ENCODE results near the gene TMED1. TPM values are rescaled to one million over a fixed set of nuclear protein-coding genes. Genes with fewer than 3 reads are reported as not detected.
"Not testable (repeated sequence)": the region's sequence is repeated elsewhere in the genome, so short reads cannot be mapped to it uniquely, and the experiment has no call there.

TMED1 gene
- total RNA-seq, 1 donor, result 43.1 TPM

DNA sequence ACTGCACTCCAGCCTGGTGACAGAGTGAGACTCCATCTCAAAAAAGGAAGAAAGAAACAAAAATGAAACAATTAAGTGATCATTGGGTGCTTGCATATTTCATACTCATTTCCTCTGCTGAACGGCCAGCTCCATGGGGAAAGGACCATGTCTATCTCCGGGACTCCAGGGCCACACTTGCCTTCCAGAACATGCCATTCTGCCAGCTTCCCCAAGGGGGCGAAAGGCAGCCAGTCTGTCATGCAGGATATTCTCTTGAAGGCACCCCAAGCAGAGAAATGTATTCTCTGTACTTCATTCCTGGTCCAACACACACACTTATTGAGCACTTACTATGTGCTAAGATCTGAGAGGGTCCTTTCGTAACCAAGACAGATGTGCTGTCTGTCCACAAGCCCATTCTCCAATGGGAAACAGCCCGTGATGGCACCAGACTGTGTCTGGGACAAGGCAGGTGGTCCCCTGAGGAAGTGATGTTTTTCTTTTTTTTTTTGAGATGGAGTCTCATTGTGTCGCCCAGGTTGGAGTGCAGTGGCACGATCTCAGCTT, 25.2 kb upstream of the TMED1 start:
- Histone ChIP-seq H4K20me1 (ENCODE audit: insufficient read depth, low read length) (no peaks in the 10 kb centered on the region), H3K4me1 (ENCODE audit: insufficient read depth, low read length) (peaks cover 18% of the 10 kb centered on the region), H2AFZ (ENCODE audit: low read length) (no peak overlapping the region), H3K27me3 (ENCODE audit: insufficient read depth, low read length) (no peaks in the 10 kb centered on the region), H3K9me3 (ENCODE audit: low read depth, low read length) (no peaks in the 10 kb centered on the region), H3K4me2 (ENCODE audit: insufficient read depth, low read length) (no peak overlapping the region), H3K36me3 (ENCODE audit: insufficient read depth, low read length) (no peaks in the 10 kb centered on the region), H3K79me2 (ENCODE audit: insufficient read depth, low read length) (no peaks in the 10 kb centered on the region), H3K27ac (ENCODE audit: low read depth, low read length) (no peak overlapping the region), H3K4me3 (ENCODE audit: insufficient read depth, low read length) (no peak overlapping the region)
- peak; percentile 72 for DNase-seq (ENCODE audit: insufficient read length, low spot score, missing footprints)
- TF ChIP-seq, protein P1, sequence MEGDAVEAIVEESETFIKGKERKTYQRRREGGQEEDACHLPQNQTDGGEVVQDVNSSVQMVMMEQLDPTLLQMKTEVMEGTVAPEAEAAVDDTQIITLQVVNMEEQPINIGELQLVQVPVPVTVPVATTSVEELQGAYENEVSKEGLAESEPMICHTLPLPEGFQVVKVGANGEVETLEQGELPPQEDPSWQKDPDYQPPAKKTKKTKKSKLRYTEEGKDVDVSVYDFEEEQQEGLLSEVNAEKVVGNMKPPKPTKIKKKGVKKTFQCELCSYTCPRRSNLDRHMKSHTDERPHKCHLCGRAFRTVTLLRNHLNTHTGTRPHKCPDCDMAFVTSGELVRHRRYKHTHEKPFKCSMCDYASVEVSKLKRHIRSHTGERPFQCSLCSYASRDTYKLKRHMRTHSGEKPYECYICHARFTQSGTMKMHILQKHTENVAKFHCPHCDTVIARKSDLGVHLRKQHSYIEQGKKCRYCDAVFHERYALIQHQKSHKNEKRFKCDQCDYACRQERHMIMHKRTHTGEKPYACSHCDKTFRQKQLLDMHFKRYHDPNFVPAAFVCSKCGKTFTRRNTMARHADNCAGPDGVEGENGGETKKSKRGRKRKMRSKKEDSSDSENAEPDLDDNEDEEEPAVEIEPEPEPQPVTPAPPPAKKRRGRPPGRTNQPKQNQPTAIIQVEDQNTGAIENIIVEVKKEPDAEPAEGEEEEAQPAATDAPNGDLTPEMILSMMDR (IDR thresholded peaks at IDR 0.05; ENCODE audit: extremely low read depth, low read depth, low read length), result peak; percentile 54

DNA sequence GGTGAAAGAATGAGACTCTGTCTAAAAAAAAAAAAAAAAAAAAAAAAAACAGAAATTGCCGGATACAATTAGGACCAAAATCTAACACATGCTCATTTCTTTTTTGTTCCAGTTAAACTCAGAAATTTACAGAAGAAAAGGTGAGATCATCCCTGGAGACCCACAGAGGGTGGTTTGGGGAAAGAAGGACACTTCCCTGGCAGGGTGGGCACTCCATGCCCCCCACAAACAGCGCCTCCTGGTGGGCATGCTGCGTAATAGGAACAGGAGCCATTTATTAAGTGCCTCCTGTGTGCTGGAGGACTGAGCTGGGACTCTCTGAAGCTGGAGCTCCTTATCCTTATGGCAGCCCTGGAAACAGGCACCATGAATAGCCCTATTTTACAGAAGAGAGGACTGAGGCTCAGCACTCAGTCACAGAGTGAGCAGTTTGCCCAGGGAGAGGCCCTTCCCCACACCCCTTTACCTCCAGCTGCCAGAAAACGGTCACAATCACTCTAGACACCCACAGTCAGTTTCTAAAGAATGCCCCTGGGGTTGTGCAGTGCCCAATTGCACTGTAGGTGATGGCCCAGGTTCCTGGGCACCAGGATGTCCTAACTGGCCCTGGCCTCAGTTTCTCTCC, 22.3 kb upstream of the TMED1 start:
- Histone ChIP-seq H3K9me3 (ENCODE audit: low read depth, low read length) (no peaks in the 10 kb centered on the region), H2AFZ (ENCODE audit: low read length) (peak overlapping the region; percentile 35), H3K36me3 (ENCODE audit: insufficient read depth, low read length) (no peaks in the 10 kb centered on the region), H4K20me1 (ENCODE audit: insufficient read depth, low read length) (no peaks in the 10 kb centered on the region), H3K79me2 (ENCODE audit: insufficient read depth, low read length) (no peaks in the 10 kb centered on the region), H3K4me2 (ENCODE audit: insufficient read depth, low read length) (no peak overlapping the region), H3K27ac (ENCODE audit: low read depth, low read length) (no peak overlapping the region), H3K27me3 (ENCODE audit: insufficient read depth, low read length) (no peaks in the 10 kb centered on the region), H3K4me1 (ENCODE audit: insufficient read depth, low read length) (peaks cover 7% of the 10 kb centered on the region), H3K4me3 (ENCODE audit: insufficient read depth, low read length) (no peak overlapping the region)
- DNase-seq (ENCODE audit: insufficient read length, low spot score, missing footprints), result peak; percentile 78
- TF ChIP-seq, protein P1 (IDR thresholded peaks at IDR 0.05; ENCODE audit: extremely low read depth, low read depth, low read length), result peak; percentile 93

DNA sequence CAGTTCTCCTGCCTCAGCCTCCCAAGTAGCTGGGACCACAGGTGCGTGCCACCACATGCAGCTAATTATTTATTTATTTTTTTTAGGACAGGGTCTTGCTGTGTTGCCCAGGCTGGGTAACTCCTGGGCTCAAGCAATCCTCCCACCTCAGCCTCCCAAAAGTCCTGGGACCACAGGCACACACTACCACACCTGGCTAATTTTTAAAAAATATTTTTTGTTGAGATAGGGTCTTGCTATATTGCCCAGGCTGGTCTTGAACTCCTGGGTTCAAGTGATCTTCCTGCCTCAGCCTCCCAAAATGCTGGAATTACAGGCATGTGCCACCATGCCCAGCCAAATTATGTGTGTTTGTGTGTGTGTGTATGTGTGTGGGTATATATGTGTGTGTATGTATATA, 20.9 kb upstream of the TMED1 start:
- not testable (repeated sequence) for H2AFZ ChIP-seq (ENCODE audit: low read length); H3K4me2 ChIP-seq (ENCODE audit: insufficient read depth, low read length); H3K4me1 ChIP-seq (ENCODE audit: insufficient read depth, low read length); H3K36me3 ChIP-seq (ENCODE audit: insufficient read depth, low read length); H3K9me3 ChIP-seq (ENCODE audit: low read depth, low read length); H3K4me3 ChIP-seq (ENCODE audit: insufficient read depth, low read length); H3K27me3 ChIP-seq (ENCODE audit: insufficient read depth, low read length); H3K27ac ChIP-seq (ENCODE audit: low read depth, low read length); DNase-seq (ENCODE audit: insufficient read length, low spot score, missing footprints); H4K20me1 ChIP-seq (ENCODE audit: insufficient read depth, low read length); H3K79me2 ChIP-seq (ENCODE audit: insufficient read depth, low read length)

DNA sequence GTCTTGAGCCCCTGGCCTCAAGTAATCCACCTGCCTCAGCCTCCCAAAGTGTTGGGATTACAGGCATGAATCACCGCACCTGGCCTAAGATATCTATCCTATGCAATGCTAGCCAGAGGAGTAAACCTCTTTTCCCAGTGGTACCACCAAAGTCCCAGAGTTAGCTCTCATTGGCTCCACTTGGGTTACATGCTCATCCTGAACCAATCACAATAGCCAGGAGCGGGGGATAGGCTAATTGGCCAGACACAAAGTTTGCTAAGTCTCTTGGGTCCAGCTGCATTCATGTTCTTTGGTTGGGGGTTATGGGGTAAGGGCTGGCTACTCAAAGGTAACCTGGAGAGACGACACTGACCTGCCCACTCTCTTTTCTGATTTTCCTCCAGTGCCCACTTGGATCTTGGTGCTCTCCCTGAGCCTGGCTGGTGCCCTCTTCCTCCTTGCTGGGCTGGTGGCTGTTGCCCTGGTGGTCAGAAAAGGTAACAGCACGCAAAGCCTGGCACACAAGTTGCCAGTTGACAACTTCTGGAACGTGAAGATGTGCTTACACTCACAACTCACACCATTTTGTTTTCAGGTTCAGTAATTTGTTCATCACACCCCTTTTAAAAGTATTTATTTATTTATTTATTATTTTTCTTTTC, 20.0 kb upstream of the TMED1 start:
- Histone ChIP-seq H2AFZ (ENCODE audit: low read length) (no peak overlapping the region), H3K27me3 (ENCODE audit: insufficient read depth, low read length) (no peaks in the 10 kb centered on the region), H3K4me1 (ENCODE audit: insufficient read depth, low read length) (no peaks in the 10 kb centered on the region), H3K4me2 (ENCODE audit: insufficient read depth, low read length) (no peak overlapping the region), H3K4me3 (ENCODE audit: insufficient read depth, low read length) (no peak overlapping the region), H3K27ac (ENCODE audit: low read depth, low read length) (no peak overlapping the region), H3K9me3 (ENCODE audit: low read depth, low read length) (no peaks in the 10 kb centered on the region), H4K20me1 (ENCODE audit: insufficient read depth, low read length) (no peaks in the 10 kb centered on the region), H3K79me2 (ENCODE audit: insufficient read depth, low read length) (no peaks in the 10 kb centered on the region), H3K36me3 (ENCODE audit: insufficient read depth, low read length) (no peaks in the 10 kb centered on the region)
- DNase-seq (ENCODE audit: insufficient read length, low spot score, missing footprints), result no peak
- TF ChIP-seq, protein P1 (IDR thresholded peaks at IDR 0.05; ENCODE audit: extremely low read depth, low read depth, low read length), result peak; percentile 57
